GM21825 (cell line): ENCODE data around the gene PNPO.
"Not testable (repeated sequence)": the region's sequence is repeated elsewhere in the genome, so short reads cannot be mapped to it uniquely, and the experiment has no call there.

Experiments used
- ATAC-seq: cut with Tn5 transposase; IDR thresholded peaks from one replicate; pipeline ENCODE4 v1.9.1; 2021; ENCODE audit warnings: mild to moderate bottlenecking, moderate library complexity; ENCODE audit not compliant: unreplicated experiment

The PNPO gene

GRCh38 chr17:47970725-47971499 is 29.5 kb downstream of the PNPO start, which contains the start of gene CDK5RAP3:
CDK5RAP3 (plus strand) TSS chr17:47971113; CDS start chr17:47971147, 34 bp downstream.
- ATAC-seq, result peak; percentile 95

DNA sequence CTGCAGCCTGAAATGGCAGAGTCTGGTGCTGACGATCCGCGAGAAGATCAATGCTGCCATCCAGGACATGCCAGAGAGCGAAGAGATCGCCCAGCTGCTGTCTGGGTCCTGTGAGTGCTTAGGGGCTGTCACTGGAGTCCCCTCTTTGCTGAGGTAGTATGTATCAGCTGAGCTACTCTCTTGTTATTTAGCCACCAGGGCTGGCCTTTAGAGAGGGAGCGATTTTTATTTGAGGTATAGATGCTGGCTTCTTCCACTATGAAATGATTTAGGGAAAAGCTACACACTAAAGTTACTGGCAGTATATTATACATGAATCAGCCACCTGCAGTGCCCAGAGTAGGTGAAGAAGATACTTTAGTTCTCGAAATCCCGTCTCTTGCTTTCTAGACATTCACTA is 32.2 kb downstream of the PNPO start:
- ATAC-seq, result no peak

DNA sequence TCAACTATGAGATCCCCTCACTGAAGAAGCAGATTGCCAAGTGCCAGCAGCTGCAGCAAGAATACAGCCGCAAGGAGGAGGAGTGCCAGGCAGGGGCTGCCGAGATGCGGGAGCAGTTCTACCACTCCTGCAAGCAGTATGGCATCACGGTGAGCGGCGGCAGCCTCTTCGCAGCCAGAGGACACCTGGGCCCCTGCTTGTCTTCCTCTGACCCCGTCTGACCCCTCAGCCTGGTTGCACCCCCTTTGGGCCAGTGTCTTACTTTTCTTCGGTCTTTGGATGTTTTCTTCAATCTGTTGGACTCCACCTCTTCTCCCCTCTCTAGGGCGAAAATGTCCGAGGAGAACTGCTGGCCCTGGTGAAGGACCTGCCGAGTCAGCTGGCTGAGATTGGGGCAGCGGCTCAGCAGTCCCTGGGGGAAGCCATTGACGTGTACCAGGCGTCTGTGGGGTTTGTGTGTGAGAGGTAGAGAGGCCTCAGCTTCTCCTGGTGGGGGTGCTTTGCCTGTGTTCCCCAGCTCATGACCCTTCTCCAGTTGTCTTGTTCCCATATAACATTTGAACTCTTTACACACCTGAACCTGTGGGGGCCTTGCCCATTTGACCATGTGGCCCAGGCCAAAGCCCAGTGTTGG is 33.9 kb downstream of the PNPO start:
- no peak for ATAC-seq

DNA sequence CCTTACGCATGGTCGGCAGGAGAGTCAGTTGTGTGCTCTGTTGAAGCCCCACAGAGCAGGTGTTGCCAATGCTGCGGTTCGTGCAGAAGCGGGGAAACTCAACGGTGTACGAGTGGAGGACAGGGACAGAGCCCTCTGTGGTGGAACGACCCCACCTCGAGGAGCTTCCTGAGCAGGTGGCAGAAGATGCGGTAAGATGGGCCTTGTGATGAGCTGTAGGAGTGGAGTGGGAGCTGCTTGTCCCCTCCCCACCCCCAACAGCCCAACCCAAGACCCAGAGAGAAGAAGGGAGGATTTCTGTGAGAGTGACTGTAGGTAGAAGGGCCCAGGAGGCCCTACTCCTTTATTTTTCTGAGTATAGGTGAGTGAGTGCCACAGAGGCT is 34.4 kb downstream of the PNPO start:
- ATAC-seq, result no peak

DNA sequence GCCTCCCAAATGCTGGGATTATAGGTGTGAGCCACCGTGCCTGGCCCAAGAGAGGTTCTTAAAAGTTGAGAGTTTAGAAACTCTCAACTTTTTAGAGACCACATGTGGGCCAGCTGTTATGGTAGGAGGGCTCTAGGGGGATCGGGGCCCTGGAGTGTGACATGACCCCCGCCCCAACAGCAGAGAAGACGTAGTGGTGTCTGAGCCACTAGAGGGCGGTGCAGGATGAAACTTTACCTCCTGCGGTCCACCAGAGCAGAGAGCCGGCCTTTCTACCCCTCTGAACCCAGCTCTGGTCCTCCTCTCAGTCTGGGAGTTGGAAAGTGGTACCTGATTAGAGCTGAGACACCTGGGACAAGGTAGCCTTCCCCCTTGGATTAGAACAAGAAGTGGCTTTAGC is 37.0 kb downstream of the PNPO start:
- ATAC-seq, result no peak

- ATAC-seq, result no peak
Measured at GRCh38 chr17:47980541-47980940, 39.2 kb downstream of the PNPO start.

GRCh38 chr17:47981462-47981861 is 40.1 kb downstream of the PNPO start:
- ATAC-seq, result no peak

DNA sequence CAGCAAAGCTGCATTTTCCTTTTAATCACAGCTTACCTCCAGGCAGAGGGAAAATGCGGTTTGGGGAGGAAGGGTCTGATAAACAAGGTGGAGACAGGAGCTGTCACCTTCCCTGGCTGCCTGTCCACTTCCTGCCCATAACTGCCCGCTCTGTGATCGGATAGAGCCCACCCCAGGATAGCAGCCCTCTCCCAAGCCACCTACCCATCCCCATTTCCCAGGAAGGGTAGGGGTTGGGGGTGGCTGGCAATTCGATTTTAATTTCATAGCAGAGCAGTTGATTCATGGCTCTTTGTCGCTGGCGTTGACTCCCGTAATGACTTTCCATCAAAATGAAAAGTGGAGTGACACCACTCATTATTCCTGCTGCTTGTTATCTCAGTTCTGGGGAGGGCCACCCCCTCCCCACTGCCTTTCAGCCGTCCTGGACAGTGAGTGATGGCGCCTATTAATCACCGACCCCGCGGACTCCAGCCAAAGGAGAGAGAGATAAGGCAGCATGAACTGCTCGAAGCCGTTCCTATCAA is 40.8 kb downstream of the PNPO start:
- no peak for ATAC-seq

GRCh38 chr17:47982645-47983390 is 41.4 kb downstream of the PNPO start:
- no peak for ATAC-seq

- ATAC-seq, result no peak
Measured at GRCh38 chr17:47983492-47984223, 42.3 kb downstream of the PNPO start.

GRCh38 chr17:47986520-47986919 is 45.1 kb downstream of the PNPO start:
- no peak for ATAC-seq

GRCh38 chr17:47987240-47987835 is 46.0 kb downstream of the PNPO start:
- ATAC-seq, result no peak

DNA sequence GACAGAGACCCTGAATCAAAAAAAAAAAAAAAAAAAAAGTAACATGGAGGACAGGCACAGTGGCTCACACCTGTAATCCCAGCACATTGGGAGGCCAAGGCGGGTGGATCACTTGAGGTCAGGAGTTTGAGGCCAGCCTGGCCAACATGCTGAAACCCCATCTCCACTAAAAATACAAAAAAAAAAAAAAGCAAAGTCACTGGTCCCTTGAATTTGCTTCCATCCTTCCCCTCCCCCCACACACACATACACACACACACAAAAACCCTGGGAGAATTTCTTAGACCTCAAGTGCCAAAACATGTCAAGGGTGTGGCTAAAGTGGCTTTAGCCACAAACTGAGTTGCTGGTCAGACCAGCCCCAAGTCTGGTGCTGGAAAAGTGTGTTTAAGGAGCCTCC is 47.1 kb downstream of the PNPO start:
- ATAC-seq, result not testable (repeated sequence)

DNA sequence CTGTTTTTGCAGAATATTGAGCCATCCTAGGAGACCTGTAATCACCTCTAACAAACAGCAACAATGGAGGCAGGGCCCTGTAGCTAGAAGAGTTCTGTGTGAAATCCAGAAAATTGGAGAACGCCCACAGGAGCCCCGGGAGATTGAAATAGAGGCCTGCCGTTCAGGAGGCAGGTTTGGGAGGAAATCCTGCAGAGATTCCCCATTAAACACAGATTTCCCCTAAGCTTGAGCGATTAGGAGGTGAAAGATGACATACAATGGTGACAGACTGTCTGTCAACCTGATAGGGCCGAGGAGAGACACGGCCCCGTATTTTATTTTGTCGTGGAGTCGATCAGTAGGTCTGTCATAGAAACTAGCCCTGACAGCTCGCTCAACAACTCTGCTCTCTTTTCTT is 47.8 kb downstream of the PNPO start:
- no peak for ATAC-seq

DNA sequence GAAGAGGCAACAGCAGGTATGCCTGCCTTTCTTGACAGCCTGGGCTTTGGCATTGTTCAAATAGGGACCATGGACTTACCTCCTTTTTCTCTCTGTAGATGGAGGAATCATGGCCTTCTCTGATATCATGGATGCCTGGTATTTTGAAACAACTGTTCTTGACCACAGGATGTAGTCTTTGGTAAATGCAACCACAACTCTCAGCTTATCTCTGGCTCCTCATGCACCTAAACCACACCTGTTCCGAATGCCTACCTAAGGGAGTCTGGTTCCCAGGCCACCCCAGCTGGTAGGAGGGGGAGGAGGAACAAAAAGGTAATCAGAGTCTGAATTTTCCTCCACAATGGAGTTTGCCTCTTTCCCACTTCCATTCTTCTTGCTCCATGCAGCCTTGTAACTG is 48.3 kb downstream of the PNPO start:
- no peak for ATAC-seq

- ATAC-seq, result no peak
Measured at GRCh38 chr17:47990962-47991731, 49.8 kb downstream of the PNPO start.

DNA sequence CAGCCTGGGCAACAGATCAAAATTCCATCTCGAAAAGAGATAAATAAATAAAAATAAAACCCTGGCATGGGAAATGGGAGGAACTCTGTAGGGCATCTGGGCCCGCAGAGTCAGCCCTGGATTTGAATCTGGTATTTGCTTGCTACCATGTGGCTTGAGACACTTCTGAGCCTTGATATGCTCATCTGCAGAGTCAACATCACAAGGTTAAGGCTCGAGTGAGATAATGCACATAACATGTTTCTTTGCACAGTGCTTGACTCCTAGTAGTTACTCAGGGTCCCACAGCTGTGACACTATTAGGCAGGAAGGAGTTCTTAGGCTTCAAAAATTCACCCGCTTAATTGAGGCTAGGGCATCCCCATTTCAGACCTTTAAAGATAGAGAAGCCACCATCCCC is 50.8 kb downstream of the PNPO start:
- no peak for ATAC-seq

DNA sequence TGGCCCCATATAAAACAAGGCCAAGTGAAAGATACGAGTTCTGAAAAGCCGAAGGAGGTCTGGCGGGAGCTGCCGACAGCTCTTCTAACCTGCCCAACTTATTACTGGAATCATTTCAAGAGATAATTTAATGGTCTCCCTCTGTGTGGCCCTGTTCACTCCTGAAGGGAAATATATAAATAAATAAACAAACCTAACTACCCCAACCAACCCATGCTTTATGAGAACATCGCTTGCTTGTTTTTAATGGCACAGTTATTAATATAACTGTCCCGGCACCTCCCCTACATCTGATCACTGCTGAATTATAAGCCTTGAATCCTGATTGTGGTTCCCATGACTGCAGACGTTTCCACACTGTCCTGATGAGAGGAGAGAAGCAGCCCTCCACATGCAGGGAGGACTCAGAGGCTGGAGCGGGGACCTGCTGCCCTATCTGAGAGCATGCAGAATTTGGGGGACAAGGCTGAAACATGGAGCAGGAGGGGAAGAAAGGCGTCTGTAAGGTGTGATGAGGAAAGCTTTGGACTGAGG is 51.7 kb downstream of the PNPO start:
- no peak for ATAC-seq

GRCh38 chr17:47993964-47994363 is 52.6 kb downstream of the PNPO start:
- no peak for ATAC-seq

- no peak for ATAC-seq
Measured at GRCh38 chr17:47994724-47995123, 53.4 kb downstream of the PNPO start.
